HEK293 (cell line): ENCODE measurements around the gene HPX.

ENCODE experiments used
- CTCF ChIA-PET: fragments of 350-600 bp; formaldehyde crosslinking; extraction: SDS; loops from one replicate; lab custom pipeline; 2021; ENCODE audit warnings: antibody characterized with exemption; lab: Yijun Ruan, JAX
- POLR2A ChIA-PET: fragments of 300-600 bp; formaldehyde crosslinking; extraction: SDS; loops from one replicate; lab custom pipeline; 2020; ENCODE audit warnings: antibody characterized with exemption, inconsistent platforms; lab: Yijun Ruan, JAX
- H3K27ac ChIP-seq: fragments of 200-500 bp; sonication (Bioruptor generic); 2 replicates; pipeline ENCODE4 v1.5.1; 2014; ENCODE audit warnings: low read depth, low read length, control low read depth, inconsistent platforms; ENCODE audit errors: extremely low read depth
- H3K36me3 ChIP-seq, 2 experiments: fragments of 200-500 bp in 1 of 2; sonication (Bioruptor generic) in 1 of 2; 1 replicate in 1 of 2; 2 replicates in 1 of 2; pipeline ENCODE4 v1.5.1; 2014 to 2017; ENCODE audit warnings: inconsistent platforms in 2 of 2, low read length in 2 of 2; ENCODE audit not compliant: control insufficient read depth in 2 of 2, insufficient read depth in 1 of 2
- H3K4me1 ChIP-seq: fragments of 200-500 bp; sonication (Bioruptor generic); 2 replicates; pipeline ENCODE4 v1.5.1; 2014; ENCODE audit warnings: mild to moderate bottlenecking, low read length, inconsistent platforms; ENCODE audit not compliant: control insufficient read depth, insufficient read depth
- H3K4me3 ChIP-seq: 2 replicates; pipeline ENCODE4 v1.5.1; 2011; ENCODE audit warnings: low read depth, mild to moderate bottlenecking, control low read depth, low read length, moderate library complexity
- H3K9me3 ChIP-seq: fragments of 200-500 bp; sonication (Bioruptor generic); 2 replicates; pipeline ENCODE4 v1.5.1; 2014; ENCODE audit warnings: low read depth, low read length, inconsistent platforms; ENCODE audit not compliant: control insufficient read depth, insufficient read depth
- BCL11A ChIP-seq: fragments of 450-650 bp; formaldehyde crosslinking; IDR thresholded peaks from 2 replicates; pipeline ENCODE4 v1.5.1; 2016; ENCODE audit warnings: low read depth, missing biosample characterization, missing genetic modification characterization
- EGR2 ChIP-seq: fragments of 450-650 bp; formaldehyde crosslinking; IDR thresholded peaks from 2 replicates; pipeline ENCODE4 v1.5.1; 2016; ENCODE audit warnings: low read depth, missing biosample characterization, missing genetic modification characterization
- GLI2 ChIP-seq: fragments of 450-650 bp; formaldehyde crosslinking; IDR thresholded peaks from 2 replicates; pipeline ENCODE4; 2017; ENCODE audit warnings: missing biosample characterization, missing genetic modification characterization, low read depth, borderline replicate concordance
- HOXA7 ChIP-seq: sonication (generic); formaldehyde crosslinking; IDR thresholded peaks from 2 replicates; pipeline ENCODE4 v1.8.1; 2022; ENCODE audit warnings: missing genetic modification reagents, borderline replicate concordance
- KLF7 ChIP-seq: fragments of 450-650 bp; formaldehyde crosslinking; IDR thresholded peaks from 2 replicates; pipeline ENCODE4 v1.5.1; 2016; ENCODE audit warnings: missing biosample characterization, missing genetic modification characterization, borderline replicate concordance
- MEIS1 ChIP-seq: sonication (generic); formaldehyde crosslinking; IDR thresholded peaks from 2 replicates; pipeline ENCODE4 v1.8.1; 2022; ENCODE audit warnings: missing genetic modification reagents, mild to moderate bottlenecking, borderline replicate concordance
- SP3 ChIP-seq: fragments of 450-650 bp; formaldehyde crosslinking; IDR thresholded peaks from 2 replicates; pipeline ENCODE4 v1.5.1; 2016; ENCODE audit warnings: missing biosample characterization, missing genetic modification characterization
- TRIM28 ChIP-seq: IDR thresholded peaks from 2 replicates; pipeline ENCODE4 v1.6.1; 2011; ENCODE audit warnings: low read length, control low read depth, borderline replicate concordance
- ZBTB26 ChIP-seq: fragments of 450-650 bp; formaldehyde crosslinking; optimal IDR thresholded peaks from 2 replicates; pipeline ENCODE3; 2016; ENCODE audit warnings: missing biosample characterization, mild to moderate bottlenecking, missing genetic modification characterization
- ZBTB8A ChIP-seq: fragments of 450-650 bp; formaldehyde crosslinking; IDR thresholded peaks from 2 replicates; pipeline ENCODE4 v1.5.1; 2016; ENCODE audit warnings: missing biosample characterization, missing genetic modification characterization
- ZIC2 ChIP-seq: fragments of 450-650 bp; formaldehyde crosslinking; IDR thresholded peaks from 2 replicates; pipeline ENCODE4 v1.5.1; 2016; ENCODE audit warnings: missing biosample characterization, missing genetic modification characterization
- ZNF112 ChIP-seq: fragments of 450-650 bp; formaldehyde crosslinking; IDR thresholded peaks from 2 replicates; pipeline ENCODE4 v1.5.0; 2017; ENCODE audit warnings: missing biosample characterization, missing genetic modification characterization
- ZNF132 ChIP-seq: fragments of 450-650 bp; formaldehyde crosslinking; IDR thresholded peaks from 2 replicates; pipeline ENCODE4 v1.5.1; 2017; ENCODE audit warnings: missing biosample characterization, missing genetic modification characterization, borderline replicate concordance
- ZNF350 ChIP-seq: fragments of 450-650 bp; formaldehyde crosslinking; IDR thresholded peaks from 2 replicates; pipeline ENCODE4 v1.5.0; 2017; ENCODE audit warnings: missing biosample characterization, mild to moderate bottlenecking, missing genetic modification characterization
- ZNF354C ChIP-seq: fragments of 450-650 bp; formaldehyde crosslinking; IDR thresholded peaks from 2 replicates; pipeline ENCODE4 v1.5.1; 2016; ENCODE audit warnings: missing biosample characterization, missing genetic modification characterization, low read depth, borderline replicate concordance
- ZNF366 ChIP-seq: fragments of 450-650 bp; formaldehyde crosslinking; conservative IDR thresholded peaks from 2 replicates; pipeline ENCODE4 v1.5.1; 2016; ENCODE audit warnings: missing biosample characterization, missing genetic modification characterization
- ZNF391 ChIP-seq: fragments of 450-650 bp; formaldehyde crosslinking; IDR thresholded peaks from 2 replicates; pipeline ENCODE4 v1.5.1; 2016; ENCODE audit warnings: low read depth, missing biosample characterization, missing genetic modification characterization, borderline replicate concordance
- ZNF530 ChIP-seq: fragments of 450-650 bp; formaldehyde crosslinking; IDR thresholded peaks from 2 replicates; pipeline ENCODE4 v1.5.1; 2016; ENCODE audit warnings: low read depth, missing biosample characterization, missing genetic modification characterization
- ZNF76 ChIP-seq: fragments of 450-650 bp; formaldehyde crosslinking; IDR thresholded peaks from 2 replicates; pipeline ENCODE4; 2016; ENCODE audit warnings: low read depth, missing biosample characterization, missing genetic modification characterization, borderline replicate concordance
- ZNF837 ChIP-seq: fragments of 450-650 bp; formaldehyde crosslinking; IDR thresholded peaks from 2 replicates; pipeline ENCODE4 v1.5.1; 2016; ENCODE audit warnings: missing biosample characterization, missing genetic modification characterization
- ZNF843 ChIP-seq: fragments of 450-650 bp; formaldehyde crosslinking; IDR thresholded peaks from 2 replicates; pipeline ENCODE4 v1.5.1; 2016; ENCODE audit warnings: missing biosample characterization, missing genetic modification characterization
- ZSCAN18 ChIP-seq: fragments of 450-650 bp; formaldehyde crosslinking; IDR thresholded peaks from 2 replicates; pipeline ENCODE4 v1.5.1; 2016; ENCODE audit warnings: missing biosample characterization, missing genetic modification characterization
- ZSCAN30 ChIP-seq: fragments of 450-650 bp; IDR thresholded peaks from 2 replicates; pipeline ENCODE4 v1.5.1; 2018; ENCODE audit warnings: missing biosample characterization, mild to moderate bottlenecking, missing genetic modification characterization, moderate library complexity

Gene HPX

DNA sequence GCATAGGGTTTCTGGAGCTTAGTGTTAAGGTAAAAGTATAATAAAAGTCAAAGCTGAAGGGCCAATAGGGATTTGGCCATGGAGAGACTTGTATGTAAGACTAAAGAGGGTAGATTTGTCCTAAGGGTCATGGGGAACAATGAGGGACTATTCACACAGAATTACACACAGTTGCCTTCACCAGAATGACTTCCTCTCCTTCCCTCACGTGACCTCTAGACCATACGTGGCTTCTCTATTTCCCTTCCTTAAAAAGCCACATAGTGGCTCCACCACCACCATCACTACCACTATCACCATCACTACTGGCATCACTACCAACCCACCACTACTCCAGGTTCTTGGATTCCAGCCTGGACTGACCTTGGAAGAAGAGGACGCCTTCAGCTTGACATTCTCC, 2.8 kb downstream of the HPX start:
- no peaks in the 10 kb centered on the region for H3K4me1 ChIP-seq
- CTCF ChIA-PET, result interaction anchor here (0.6 to 11.2 kb wide), 23 partner anchors 9 to 1252 kb away, joined by 3 to 228 read pairs (median 5); partner anchors contain the start of genes APBB1 and SMPD1
- H3K4me3 ChIP-seq, result no peak overlapping the region
- POLR2A ChIA-PET, result interaction anchor here (0.9 kb wide), 1 partner anchor 19 kb away, joined by 4 read pairs; the partner anchor contains the start of gene APBB1
- H3K9me3 ChIP-seq, result no peaks in the 10 kb centered on the region
- no peak overlapping the region for H3K27ac ChIP-seq
- TF ChIP-seq ZBTB26 (tag by site-specific recombination) (no peak), ZNF350 (no peak), HOXA7 (CRISPR knock-in tag) (no peak), BCL11A (tag by site-specific recombination) (no peak), KLF7 (tag by site-specific recombination) (no peak), GLI2 (tag by site-specific recombination) (no peak), EGR2 (tag by site-specific recombination) (no peak), ZBTB8A (tag by site-specific recombination) (no peak), ZNF843 (tag by site-specific recombination) (no peak), ZNF112 (tag by site-specific recombination) (no peak), ZNF132 (tag by site-specific recombination) (no peak), MEIS1 (CRISPR knock-in tag) (no peak), ZNF530 (no peak), ZNF76 (tag by site-specific recombination) (no peak), TRIM28 (no peak), ZIC2 (no peak), ZSCAN30 (tag by site-specific recombination) (no peak), ZNF837 (tag by site-specific recombination) (no peak)
- TF ChIP-seq, all 188 proteins: peak for 0
- no peaks in the 10 kb centered on the region for H3K36me3 ChIP-seq

- no peak overlapping the region for H3K4me3 ChIP-seq
- no peaks in the 10 kb centered on the region for H3K36me3 ChIP-seq
- ChIA-PET POLR2A (interaction anchor here (0.9 kb wide), 1 partner anchor 18 kb away, joined by 4 read pairs; the partner anchor contains the start of gene APBB1), CTCF (interaction anchor here (0.6 to 11.2 kb wide), 9 partner anchors 9 to 1252 kb away, joined by 3 to 228 read pairs (median 4); partner anchors contain the start of gene SMPD1)
- TF ChIP-seq ZNF391 (no peak), ZNF366 (no peak), SP3 (tag by site-specific recombination) (no peak), ZSCAN18 (tag by site-specific recombination) (no peak), ZNF354C (tag by site-specific recombination) (no peak)
- H3K4me1 ChIP-seq, result no peaks in the 10 kb centered on the region
- H3K27ac ChIP-seq, result no peak overlapping the region
- no peaks in the 10 kb centered on the region for H3K9me3 ChIP-seq
These were observed 3.4 kb downstream of the HPX start for GRCh38 chr11:6437423-6437822.
